HepG2 (cell line): Measurements from ENCODE around the gene WDR5B. TPM values are rescaled to one million over a fixed set of nuclear protein-coding genes. Genes with fewer than 3 reads are reported as not detected.

Experiments
- DNMT1 ChIP-seq: sonication (generic); formaldehyde crosslinking; IDR thresholded peaks from 2 replicates; pipeline ENCODE4 v1.5.1; 2020; ENCODE audit warnings: mild to moderate bottlenecking, missing genetic modification reagents
- HNRNPLL ChIP-seq: fragments of 200-400 bp; formaldehyde crosslinking; IDR thresholded peaks from 2 replicates; pipeline ENCODE4 v1.6.1; 2017; ENCODE audit warnings: mild to moderate bottlenecking, low read depth, low read length; ENCODE audit not compliant: poor library complexity, severe bottlenecking
- ISX ChIP-seq: sonication (generic); formaldehyde crosslinking; conservative IDR thresholded peaks from 2 replicates; pipeline ENCODE4 v1.5.0; 2020; ENCODE audit warnings: missing genetic modification reagents
- KAT2B ChIP-seq: fragments of 150-350 bp; IDR thresholded peaks from 2 replicates; pipeline ENCODE4 v1.6.1; 2014; ENCODE audit warnings: low read depth, low read length, borderline replicate concordance
- NPAS2 ChIP-seq: sonication (generic); formaldehyde crosslinking; IDR thresholded peaks from 2 replicates; pipeline ENCODE4 v1.8.0; 2022; ENCODE audit warnings: mild to moderate bottlenecking, missing genetic modification reagents, borderline replicate concordance
- SOX13 ChIP-seq, 3 experiments: fragments of 450-650 bp in 1 of 3; sonication (generic) in 1 of 3; formaldehyde crosslinking in 1 of 3; IDR thresholded peaks in 2 of 3; conservative IDR thresholded peaks in 1 of 3; 2 replicates each; pipeline versions ENCODE4 v1.5.0 to v1.6.1; 2016 to 2020; ENCODE audit warnings: antibody characterized with exemption in 1 of 3, mild to moderate bottlenecking in 1 of 3, missing compliant biosample characterization in 1 of 3, missing genetic modification reagents in 1 of 3, moderate library complexity in 1 of 3
- SRSF1 ChIP-seq: fragments of 200-400 bp; formaldehyde crosslinking; optimal IDR thresholded peaks from 2 replicates; pipeline ENCODE3; 2017; ENCODE audit warnings: mild to moderate bottlenecking, low read depth, low read length, moderate library complexity
- ZFP36 ChIP-seq: fragments of 150-350 bp; IDR thresholded peaks from 2 replicates; pipeline ENCODE4 v1.6.1; 2018; ENCODE audit warnings: borderline replicate concordance, low read length, low read depth; ENCODE audit not compliant: partially characterized antibody
- ZFP37 ChIP-seq: sonication (generic); formaldehyde crosslinking; IDR thresholded peaks from 2 replicates; pipeline ENCODE4 v1.4.0; 2020; ENCODE audit warnings: missing genetic modification reagents, borderline replicate concordance
- ZNF350 ChIP-seq: sonication (generic); formaldehyde crosslinking; IDR thresholded peaks from 2 replicates; pipeline ENCODE4 v1.4.0; 2020; ENCODE audit warnings: mild to moderate bottlenecking, low read depth, missing genetic modification reagents, borderline replicate concordance
- ZNF414 ChIP-seq: sonication (generic); formaldehyde crosslinking; IDR thresholded peaks from 2 replicates; pipeline ENCODE4 v1.5.0; 2020; ENCODE audit warnings: missing genetic modification reagents
- ZNF672 ChIP-seq: sonication (generic); formaldehyde crosslinking; IDR thresholded peaks from 2 replicates; pipeline ENCODE4 v1.8.1; 2022; ENCODE audit warnings: missing genetic modification reagents
- ZNF749 ChIP-seq: sonication (generic); formaldehyde crosslinking; IDR thresholded peaks from 2 replicates; pipeline ENCODE4 v1.8.0; 2022; ENCODE audit warnings: mild to moderate bottlenecking, missing genetic modification reagents, moderate library complexity, borderline replicate concordance
- ZNF792 ChIP-seq: IDR thresholded peaks from 2 replicates; pipeline ENCODE4 v1.6.1; 2016
- ZNF878 ChIP-seq: sonication (generic); formaldehyde crosslinking; IDR thresholded peaks from 2 replicates; pipeline ENCODE4 v1.8.1; 2023; ENCODE audit warnings: mild to moderate bottlenecking, missing genetic modification reagents, moderate library complexity
- ZSCAN21 ChIP-seq: sonication (generic); formaldehyde crosslinking; IDR thresholded peaks from 2 replicates; pipeline ENCODE4 v1.8.0; 2022; ENCODE audit warnings: mild to moderate bottlenecking, missing genetic modification reagents, moderate library complexity, borderline replicate concordance
- ZSCAN31 ChIP-seq: sonication (generic); formaldehyde crosslinking; IDR thresholded peaks from 2 replicates; pipeline ENCODE4 v1.5.0; 2020; ENCODE audit warnings: low read depth, mild to moderate bottlenecking, missing genetic modification reagents
- polyA plus RNA-seq, 8 experiments: library from polyadenylated mRNA; depleted of rRNA in 3 of 8; stranded (reverse) in 7 of 8; unstranded in 1 of 8; fragments of >200 nt; fragmentation: Illumina TruSeq in 4 of 8; extraction: Trizol in 4 of 8; gene quantifications; 2 replicates each; pipeline versions ENCODE4 v1.2.1 to v1.2.3, GENCODE V29; 2011 to 2016; ENCODE audit warnings: low read depth in 4 of 8, missing spikeins in 1 of 8, mixed read lengths in 1 of 8; ENCODE audit not compliant: insufficient read depth in 1 of 8
- total RNA-seq, 5 experiments: library from RNA; depleted of rRNA; stranded (reverse); fragments of >200 nt; fragmentation: Illumina TruSeq; extraction: Trizol; gene quantifications; 2 replicates each; pipeline ENCODE4 v1.2.3, GENCODE V29; 2016; ENCODE audit warnings: low read depth in 1 of 5
- TF ChIP-seq, protein P1 (sequence below): sonication (generic); formaldehyde crosslinking; IDR thresholded peaks from 2 replicates; pipeline ENCODE4 v1.5.1; 2020; ENCODE audit warnings: missing genetic modification reagents, mild to moderate bottlenecking, borderline replicate concordance
- TF ChIP-seq, protein P2 (sequence below): IDR thresholded peaks from 2 replicates; pipeline ENCODE4 v1.6.1; 2018; ENCODE audit warnings: missing genetic modification reagents, mild to moderate bottlenecking, missing compliant biosample characterization
- TF ChIP-seq, protein P3 (sequence below): sonication (generic); formaldehyde crosslinking; conservative IDR thresholded peaks from 2 replicates; pipeline ENCODE4 v1.8.1; 2023; ENCODE audit warnings: missing genetic modification reagents

Gene WDR5B
- total and polyA plus RNA-seq, 2 of the 13 experiments (the other 11 are each of a cell fraction or from before 2014, with no cell fraction given): 2.5 to 3.6 TPM

DNA sequence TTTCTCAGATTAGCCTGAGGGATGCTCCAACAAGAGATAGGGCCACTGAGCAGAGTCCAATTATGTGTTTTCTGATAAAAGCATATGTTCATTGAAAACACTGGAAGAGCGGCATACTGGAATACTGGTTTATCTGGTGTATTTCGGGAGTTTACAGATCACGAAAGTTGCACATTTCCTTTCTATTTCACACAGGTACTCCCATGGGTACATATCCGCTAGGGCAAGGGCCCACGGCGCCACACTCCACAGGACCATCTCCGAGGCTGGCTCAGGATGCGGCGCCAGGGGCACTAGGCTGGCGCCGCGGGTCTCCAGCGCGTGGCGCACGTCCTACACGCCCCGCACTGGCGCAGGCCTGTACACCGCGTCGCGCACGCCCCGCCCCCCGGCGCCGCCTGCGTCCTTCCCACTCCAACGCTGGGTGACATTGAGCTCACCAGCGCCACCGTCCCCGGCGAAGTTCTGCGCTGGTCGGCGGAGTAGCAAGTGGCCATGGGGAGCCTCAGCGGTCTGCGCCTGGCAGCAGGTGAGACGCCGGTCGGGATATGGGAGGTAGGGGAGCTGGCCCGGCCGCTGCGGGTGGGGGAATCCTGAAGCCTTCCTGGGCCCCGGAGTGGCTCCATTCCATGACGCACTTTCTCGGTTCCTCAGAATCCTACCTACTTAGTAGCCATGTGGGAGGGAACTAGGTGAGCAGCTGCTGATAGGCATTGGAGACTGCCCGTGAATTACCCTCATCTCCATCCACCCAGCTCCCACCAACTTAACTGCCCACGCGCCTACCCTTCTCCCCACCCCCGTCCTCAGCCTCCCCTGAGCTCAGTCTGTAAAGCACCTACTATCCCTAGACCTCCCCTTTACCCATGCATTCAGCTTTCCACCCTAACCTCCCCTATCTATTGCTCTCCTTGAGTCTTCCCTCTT, 31.8 kb downstream of the WDR5B start, which contains the start of gene FAM162A (continued):
- TF ChIP-seq, protein P1, sequence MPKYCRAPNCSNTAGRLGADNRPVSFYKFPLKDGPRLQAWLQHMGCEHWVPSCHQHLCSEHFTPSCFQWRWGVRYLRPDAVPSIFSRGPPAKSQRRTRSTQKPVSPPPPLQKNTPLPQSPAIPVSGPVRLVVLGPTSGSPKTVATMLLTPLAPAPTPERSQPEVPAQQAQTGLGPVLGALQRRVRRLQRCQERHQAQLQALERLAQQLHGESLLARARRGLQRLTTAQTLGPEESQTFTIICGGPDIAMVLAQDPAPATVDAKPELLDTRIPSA (CRISPR knock-in tag): peak; percentile 79; the same call in 1 of the 2 replicates
- TF ChIP-seq ZFP37 (CRISPR knock-in tag) (no peak), ZSCAN21 (peak; percentile 87; the same call in 1 of the 2 replicates), ZNF878 (no peak), ZNF414 (CRISPR knock-in tag) (peak; percentile 47; the same call in 1 of the 2 replicates), SRSF1 (no peak), NPAS2 (no peak), ZFP36 (no peak), ZNF672 (CRISPR knock-in tag) (no peak), HNRNPLL (peak; percentile 93), ZSCAN31 (CRISPR knock-in tag) (peak; percentile 89), ZNF350 (CRISPR knock-in tag) (peak; percentile 65; the same call in 1 of the 2 replicates), ZNF792 (CRISPR knock-in tag) (peak; percentile 92), KAT2B (no peak), DNMT1 (CRISPR knock-in tag) (peak; percentile 72; the same call in 1 of the 2 replicates), ISX (CRISPR knock-in tag) (peak; percentile 84), SOX13 (IDR thresholded peaks at IDR 0.05) (no peak), SOX13 (CRISPR knock-in tag; conservative IDR thresholded peaks at IDR 0.05 in 1 of 2, IDR thresholded peaks at IDR 0.05 in 1 of 2) (peak in 1 of 2 experiments; percentile 72; a peak in 2 of 4 replicates), ZNF749 (CRISPR knock-in tag) (no peak)
- TF ChIP-seq, protein P2, sequence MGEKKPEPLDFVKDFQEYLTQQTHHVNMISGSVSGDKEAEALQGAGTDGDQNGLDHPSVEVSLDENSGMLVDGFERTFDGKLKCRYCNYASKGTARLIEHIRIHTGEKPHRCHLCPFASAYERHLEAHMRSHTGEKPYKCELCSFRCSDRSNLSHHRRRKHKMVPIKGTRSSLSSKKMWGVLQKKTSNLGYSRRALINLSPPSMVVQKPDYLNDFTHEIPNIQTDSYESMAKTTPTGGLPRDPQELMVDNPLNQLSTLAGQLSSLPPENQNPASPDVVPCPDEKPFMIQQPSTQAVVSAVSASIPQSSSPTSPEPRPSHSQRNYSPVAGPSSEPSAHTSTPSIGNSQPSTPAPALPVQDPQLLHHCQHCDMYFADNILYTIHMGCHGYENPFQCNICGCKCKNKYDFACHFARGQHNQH (CRISPR knock-in tag): peak; percentile 93
- TF ChIP-seq, protein P3, sequence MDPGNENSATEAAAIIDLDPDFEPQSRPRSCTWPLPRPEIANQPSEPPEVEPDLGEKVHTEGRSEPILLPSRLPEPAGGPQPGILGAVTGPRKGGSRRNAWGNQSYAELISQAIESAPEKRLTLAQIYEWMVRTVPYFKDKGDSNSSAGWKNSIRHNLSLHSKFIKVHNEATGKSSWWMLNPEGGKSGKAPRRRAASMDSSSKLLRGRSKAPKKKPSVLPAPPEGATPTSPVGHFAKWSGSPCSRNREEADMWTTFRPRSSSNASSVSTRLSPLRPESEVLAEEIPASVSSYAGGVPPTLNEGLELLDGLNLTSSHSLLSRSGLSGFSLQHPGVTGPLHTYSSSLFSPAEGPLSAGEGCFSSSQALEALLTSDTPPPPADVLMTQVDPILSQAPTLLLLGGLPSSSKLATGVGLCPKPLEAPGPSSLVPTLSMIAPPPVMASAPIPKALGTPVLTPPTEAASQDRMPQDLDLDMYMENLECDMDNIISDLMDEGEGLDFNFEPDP (CRISPR knock-in tag): no peak
